Central memory CD4-positive, alpha-beta T cell (primary cell): ENCODE measurements around the gene SMPD1.
A peak's percentile ranks its signal among the peaks of the same experiment; 100 is the strongest.
"Not testable (repeated sequence)": the region's sequence is repeated elsewhere in the genome, so short reads cannot be mapped to it uniquely, and the experiment has no call there.

Experiments
- DNase-seq: peaks from one replicate; pipeline ENCODE4 v3.0.0; 2022

The SMPD1 gene

GRCh38 chr11:6390718-6391469 is 620 bp downstream of the SMPD1 start:
- no peak for DNase-seq

- no peak for DNase-seq
Observed at GRCh38 chr11:6391537-6392134, 1.4 kb downstream of the SMPD1 start.

DNA sequence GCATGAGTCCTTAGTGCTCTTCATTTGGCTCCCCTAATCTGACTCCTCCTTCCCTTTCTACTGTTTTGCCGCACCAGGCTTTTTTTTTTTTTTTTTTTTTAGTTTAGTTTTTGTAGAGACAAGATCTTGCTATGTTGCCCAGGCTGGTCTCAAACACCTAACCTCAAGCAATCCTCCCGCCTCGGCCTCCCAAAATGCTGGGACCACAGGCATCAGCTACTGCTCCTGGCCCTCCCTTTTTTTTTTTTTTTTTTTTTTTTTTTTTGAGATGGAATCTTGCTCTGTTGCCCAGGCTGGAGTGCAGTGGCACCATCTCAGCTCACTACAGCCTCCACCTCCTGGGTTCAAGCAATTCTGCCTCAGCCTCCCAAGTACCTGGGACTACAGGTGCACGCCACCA is 2.0 kb downstream of the SMPD1 start:
- DNase-seq, result not testable (repeated sequence)

- DNase-seq, result no peak
Observed at GRCh38 chr11:6393989-6394670, 3.9 kb downstream of the SMPD1 start.

DNA sequence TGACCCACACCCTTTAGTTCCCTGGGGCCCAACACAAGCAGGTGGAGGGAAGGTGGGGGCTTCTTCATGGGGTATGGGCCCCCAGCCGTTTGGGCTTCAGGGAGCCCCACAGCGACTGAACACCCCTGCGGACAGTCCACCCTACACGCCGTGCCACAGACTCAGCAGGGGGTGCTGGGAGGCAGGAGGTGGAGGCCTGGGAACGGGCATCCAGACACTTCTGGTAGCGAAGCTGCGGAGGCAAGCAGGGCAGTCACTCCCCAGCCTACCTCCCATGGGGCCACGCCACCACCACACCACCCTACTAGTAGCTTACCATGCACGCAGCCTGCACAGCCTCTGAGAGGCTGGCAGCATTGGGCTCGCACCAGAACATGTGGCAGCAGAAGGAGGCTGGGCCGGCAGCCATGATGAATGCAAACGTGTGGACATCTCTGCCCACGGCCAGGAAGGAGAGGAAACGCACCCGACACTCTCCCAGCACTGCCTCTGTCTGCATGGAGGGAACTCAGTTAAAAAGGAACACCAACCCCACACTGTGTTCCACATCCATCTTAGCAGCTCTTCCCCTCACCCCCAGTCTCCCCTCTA is 5.3 kb downstream of the SMPD1 start:
- DNase-seq, result no peak

DNA sequence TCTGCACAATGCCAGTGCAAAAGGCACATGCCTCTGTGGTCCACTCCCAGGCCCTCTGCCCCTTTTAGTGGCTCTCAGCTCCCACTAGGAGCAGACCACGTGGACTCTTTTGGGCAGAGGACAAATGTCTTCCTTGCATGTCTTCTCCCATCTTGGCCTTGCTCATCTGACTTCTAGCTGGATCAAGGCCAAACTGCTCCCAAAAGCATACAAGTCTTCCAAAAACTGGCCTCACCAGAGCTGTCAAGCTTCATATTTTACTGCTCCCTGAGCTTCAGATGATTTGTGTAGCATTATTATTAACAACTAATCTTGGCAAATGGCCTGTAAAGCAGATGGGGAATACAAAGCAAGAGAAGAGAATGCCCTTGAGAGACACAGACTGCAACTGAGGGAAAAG is 6.9 kb downstream of the SMPD1 start:
- DNase-seq, result no peak

DNA sequence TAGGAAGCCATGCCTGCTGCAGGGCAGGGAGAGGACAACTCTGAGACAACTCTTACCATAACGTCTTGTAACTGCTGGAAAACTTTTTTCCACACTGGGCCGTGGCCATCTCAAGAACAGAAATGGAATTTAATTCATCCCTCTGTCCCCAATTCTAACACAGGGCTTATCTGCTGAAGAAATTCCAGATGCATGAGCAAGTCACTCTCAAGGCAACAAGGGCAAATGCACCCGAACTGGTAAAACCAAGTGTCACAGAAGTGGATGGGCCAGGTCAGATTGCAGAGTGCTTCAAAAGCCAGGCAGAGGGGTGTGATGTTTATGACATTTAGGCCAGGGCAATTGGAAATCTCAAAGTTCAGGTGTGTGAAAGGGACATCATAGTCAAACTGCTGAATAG is 7.4 kb downstream of the SMPD1 start:
- DNase-seq, result no peak

DNA sequence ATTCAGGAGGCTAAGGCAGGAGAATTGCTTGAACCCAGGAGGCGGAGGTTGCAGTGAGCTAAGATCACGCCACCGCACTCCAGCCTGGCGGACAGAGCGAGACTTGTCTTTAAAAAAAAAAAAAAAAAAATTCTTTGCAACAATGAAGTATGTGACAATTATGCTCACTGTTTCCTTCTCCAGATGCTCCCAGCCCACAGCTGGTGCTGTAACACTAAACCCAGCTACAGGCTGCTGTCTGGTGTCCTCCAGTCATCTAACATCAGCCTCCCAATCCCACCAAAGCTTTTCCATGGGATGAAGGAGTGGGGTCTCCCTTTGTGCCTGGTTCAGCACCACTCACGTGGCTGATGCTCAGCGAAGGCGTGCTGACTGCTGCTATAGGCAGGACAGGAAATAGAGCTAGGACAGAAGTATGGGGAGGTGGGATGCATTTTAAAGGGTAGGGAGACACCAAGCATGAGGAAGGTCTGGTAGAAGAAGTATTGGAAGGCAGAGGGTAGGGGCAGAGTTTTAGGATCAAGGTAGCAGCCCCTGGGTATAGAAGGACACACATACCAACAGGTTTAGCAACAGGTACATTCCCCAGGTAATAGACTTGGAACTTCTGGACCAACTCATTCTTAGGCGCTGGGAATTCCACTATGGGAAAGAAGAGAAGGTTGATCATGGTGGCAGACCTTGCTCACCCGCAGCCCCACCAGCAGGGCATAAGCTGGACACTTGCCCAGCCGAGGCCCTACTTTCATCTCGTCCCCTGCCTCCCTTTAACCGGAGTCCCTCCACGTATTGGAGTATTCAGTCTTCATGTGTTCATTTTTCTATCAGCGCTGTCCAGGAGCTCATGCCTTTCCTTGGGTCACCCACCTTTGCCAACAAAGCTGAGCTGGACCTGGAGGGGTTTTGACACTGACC is 10.4 kb downstream of the SMPD1 start:
- DNase-seq, result no peak

DNA sequence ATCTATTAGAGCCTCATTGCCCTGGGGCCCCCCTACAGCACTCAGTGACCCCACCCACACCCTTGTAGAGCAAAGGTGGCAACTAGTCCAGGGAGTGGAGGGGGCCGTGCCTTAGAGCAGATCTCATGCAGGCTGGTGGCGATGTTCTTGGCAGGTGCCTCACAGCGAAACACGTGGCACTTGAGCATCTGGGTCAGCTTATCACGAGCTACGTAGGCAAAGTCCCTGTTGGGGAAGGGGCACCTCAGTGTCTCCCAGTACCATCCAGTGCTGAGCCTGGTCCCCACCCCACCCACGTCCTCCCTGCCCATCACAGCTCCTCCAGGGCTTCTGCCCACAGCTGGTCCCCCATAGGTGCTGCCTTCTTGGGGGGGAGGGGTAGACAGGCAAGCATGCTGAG is 11.2 kb downstream of the SMPD1 start:
- DNase-seq, result no peak

GRCh38 chr11:6402061-6402470 is 11.8 kb downstream of the SMPD1 start:
- DNase-seq, result no peak

GRCh38 chr11:6402561-6402981 is 12.3 kb downstream of the SMPD1 start:
- DNase-seq, result peak; percentile 93

DNA sequence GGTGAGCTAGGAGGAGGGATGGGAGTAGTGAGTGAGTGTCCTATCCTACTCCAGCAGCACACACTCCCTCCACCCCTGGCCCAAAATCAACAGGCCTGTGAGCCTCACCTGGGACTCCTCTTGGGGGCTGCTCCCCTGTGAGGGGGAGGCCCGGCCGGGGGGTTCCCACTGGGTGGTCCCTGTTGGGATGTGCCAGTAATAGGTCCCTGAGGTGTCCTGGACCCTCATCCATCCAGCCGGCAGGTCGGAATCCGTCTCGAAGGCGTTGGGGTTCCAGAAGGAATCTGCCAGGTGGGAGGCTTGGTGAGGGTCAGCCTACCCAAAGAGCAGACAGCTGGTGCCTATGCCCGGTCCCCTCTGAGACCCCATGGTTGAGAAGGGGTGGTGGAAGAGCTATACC is 13.3 kb downstream of the SMPD1 start:
- no peak for DNase-seq

DNA sequence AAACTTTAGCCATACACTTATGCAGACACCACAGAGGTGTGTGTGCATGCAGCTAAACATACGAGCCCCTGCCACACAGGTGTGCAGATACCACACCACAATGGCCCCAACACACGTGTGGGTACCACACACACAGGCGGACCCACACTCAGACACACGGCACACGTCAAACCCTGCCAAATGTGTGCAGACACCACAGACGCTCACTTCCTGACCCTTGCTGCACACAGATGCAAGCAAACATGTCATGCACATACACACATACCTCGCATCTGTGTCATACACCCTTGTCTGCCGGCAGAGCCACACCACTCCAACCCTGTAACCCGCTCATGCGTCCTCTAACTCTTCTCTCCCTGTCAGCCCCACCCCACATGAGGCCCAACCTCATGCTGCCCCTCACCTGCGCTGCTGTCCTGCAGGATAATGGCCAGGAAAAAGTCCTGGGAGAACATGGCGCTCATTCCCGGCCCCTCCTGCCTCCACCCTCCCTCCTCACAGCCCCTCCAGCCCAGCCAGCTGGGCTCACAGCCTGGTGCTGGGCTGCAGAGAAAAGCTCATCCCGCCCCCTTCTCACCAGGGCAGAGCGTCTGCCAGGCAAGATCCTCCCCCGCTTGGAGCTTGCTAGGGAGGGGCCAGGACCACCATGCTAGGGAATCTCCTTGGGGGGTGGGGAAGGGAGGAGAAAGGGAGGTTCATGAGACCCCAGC is 14.2 kb downstream of the SMPD1 start:
- DNase-seq, result peak; percentile 42

- DNase-seq, result no peak
Observed at GRCh38 chr11:6405052-6405667, 14.9 kb downstream of the SMPD1 start.

GRCh38 chr11:6405846-6406245 is 15.6 kb downstream of the SMPD1 start:
- DNase-seq, result no peak

GRCh38 chr11:6406370-6406769 is 16.1 kb downstream of the SMPD1 start:
- no peak for DNase-seq

GRCh38 chr11:6410695-6411430 is 20.6 kb downstream of the SMPD1 start:
- no peak for DNase-seq

- no peak for DNase-seq
Observed at GRCh38 chr11:6411594-6412031, 21.3 kb downstream of the SMPD1 start.

DNA sequence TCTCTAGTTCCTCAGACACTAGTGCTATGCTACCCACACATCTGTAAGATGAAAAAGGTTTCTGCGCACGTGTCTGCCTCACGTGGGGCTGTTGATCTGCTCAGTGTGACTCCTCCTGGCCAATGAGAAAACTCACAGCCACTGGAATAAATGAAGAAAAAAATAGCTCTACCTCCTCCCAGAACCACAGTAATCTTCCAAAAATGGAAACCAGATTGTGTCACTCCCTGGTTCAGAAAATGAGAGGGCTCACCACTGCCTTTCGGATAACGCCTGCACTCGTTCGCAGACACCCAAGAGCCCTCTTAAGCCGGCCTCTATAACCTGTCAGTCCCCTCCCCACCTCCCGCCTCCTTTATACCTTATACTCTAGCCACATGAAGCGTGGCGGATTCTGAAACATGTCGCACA is 23.5 kb downstream of the SMPD1 start:
- peak; percentile 78 for DNase-seq

DNA sequence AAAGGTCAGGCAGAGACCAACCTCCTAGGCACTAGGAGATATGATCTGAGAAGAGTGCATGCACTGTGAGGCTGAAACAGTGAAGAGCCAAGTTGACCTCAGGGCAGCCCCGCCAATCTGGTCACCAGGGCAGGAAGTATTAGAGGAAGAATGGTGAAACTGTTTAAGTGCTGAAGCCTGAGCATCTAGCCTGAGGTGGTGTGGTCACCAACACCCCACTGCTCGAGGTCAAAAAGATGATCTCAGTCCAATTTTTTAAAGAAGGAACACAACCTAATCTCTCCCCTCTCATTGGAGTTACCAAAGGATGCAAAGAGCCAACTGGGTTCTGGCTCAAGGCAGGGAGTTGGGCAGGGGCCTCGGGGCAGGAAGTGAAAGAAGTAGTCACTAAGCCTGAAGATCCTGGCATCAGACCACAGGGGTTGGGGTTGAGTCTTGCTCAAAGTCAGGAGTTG is 24.6 kb downstream of the SMPD1 start:
- DNase-seq, result no peak

GRCh38 chr11:6415797-6416196 is 25.5 kb downstream of the SMPD1 start:
- DNase-seq, result no peak
